Measurements from ENCODE around the gene SAP25.
"Not testable (repeated sequence)": the region's sequence is repeated elsewhere in the genome, so short reads cannot be mapped to it uniquely, and the experiment has no call there.

SAP25 gene

DNA sequence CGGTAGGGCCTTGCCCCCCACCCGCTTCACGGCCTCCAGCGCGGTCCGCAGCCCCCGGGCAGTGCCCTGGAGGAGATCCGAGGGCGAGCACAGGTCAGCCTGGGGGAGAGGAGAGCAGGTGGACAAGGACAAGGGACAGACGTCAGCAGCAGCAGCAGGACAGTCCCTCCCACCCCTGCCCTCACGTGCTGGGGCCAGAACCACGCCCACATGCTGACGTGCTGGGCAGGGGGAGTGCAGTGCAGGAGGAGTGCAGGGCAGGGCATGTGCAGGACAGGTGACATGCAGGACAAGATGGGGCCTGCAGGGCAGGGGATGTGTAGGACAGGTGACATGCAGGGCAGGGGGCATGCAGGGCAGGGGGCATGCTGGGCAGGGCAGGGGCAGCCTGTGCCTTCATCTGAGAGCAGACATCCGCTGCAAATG lies 1.5 kb upstream of the SAP25 start:
- DNase-seq, result no peak

DNA sequence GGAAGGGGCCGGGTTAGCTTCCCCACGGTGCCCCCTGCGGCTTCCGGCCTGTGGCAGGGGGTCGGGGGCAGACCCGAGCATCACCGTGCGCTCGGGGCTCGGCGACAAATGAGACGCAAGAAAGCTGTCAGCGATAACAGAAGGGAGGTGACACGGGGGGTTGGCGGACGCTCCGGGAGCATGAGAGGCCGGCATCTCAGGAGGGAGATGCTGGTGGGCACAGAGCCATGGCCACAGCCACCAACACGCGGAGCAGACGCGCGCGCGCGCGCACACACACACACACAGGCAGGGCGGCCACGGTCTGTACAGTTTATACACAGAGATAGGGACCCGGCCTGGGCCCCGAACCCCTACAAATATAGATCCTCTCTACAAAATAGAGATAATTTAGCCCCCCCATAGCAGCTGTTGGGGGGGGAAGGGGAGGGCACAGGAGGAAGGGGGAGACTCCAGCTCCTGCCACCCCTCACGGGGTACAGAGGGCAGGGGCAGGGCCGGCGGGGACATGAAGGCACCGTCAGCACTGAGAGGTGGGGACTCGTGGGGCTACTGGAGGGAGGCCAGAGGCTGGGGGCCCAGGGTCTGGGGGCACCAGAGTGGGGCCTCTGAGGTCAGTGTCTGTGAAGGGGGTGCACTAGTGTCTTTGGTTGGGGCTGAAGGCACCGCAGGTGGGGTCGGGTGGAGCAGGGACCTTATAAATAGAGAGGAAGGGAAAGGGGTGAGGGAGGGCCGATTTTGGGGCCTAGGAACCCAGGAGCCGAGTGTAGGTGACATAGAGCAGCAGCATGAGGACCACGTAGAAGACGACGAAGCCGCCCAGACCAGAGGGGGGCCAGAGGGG lies 884 bp upstream of the SAP25 start:
- no peak for DNase-seq

DNA sequence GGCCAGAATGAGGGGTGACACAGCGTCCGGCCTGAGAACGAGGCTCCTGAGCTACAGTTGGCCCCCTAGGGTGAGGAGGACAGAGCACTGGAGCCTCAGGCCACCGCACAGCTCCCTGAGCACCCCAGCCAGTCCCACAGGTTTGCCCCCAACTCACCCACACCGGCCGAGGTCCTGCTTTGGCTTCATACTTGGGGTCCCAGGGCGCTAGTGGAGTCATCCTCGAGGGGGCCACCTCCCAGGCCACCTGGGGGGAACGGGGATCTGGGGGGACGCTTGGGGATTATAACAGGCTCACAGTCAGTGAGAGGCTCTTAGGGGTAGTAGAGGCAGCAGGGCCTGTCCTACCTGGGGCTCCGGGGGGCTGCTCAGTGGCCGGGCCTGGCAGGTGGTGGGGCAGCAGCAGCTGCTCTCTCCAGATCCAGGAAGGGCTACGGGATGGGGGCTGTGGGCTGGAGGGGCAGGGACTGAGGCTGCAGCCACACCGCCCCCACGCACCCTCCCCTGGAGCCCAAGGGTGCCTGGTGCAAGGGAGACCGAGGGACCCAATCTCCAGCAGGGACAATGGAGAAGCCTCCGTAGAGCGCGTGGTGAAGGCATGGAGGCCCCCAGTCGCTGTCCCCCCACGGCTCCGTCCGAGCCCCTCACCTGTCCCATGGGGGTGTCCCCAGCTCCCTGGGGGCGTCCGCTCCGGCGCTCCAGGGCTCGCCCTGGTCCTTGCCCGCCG lies 588 bp downstream of the SAP25 start:
- DNase-seq, result no peak

DNA sequence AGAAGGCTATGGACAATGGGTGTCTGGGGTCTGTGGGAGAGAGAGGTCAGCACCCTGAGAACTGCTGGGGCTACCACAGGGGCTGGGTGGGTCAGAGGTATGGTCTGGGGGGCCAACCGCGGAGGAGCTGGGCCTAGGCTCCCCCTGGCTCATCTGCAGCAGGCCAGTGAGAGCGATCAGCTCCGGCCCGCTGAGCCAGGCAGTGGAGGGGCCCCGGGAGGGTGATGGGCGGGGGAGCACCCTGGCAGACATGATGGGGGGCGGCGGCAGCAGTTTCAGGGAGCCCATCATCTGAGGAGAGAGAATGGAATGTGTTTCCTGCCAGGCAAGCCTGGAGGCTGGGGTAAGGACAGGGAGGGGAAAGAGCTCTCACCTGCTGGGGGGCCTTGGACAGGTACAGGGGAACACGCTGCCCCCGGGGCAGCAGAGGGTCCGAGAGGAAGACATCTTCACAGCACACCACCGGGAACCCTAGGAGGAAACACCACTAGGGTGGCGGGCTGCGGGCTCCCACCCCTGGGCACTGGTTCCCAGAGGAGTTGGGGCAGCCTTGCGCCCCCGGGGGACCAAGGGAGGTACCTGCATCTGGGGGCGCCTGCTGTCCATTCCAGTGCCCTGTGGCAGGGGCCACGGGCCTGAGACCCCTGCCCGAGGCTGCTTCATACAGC lies 1.3 kb downstream of the SAP25 start:
- DNase-seq, result no peak

DNA sequence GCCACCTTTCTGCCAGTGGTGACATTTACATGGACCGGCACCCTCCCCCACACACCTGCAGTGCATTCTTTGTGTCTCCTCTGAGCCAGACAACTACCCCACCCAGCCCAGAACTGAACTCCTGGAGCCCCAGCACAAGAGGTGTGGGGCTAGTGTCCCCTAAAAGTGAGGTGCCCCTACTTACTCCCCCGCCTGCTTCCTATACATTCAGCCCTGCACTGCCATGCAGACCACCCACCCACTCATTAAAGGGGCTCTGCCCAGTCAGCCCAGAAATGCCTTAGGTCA lies 1.9 kb downstream of the SAP25 start:
- no peak for DNase-seq

DNA sequence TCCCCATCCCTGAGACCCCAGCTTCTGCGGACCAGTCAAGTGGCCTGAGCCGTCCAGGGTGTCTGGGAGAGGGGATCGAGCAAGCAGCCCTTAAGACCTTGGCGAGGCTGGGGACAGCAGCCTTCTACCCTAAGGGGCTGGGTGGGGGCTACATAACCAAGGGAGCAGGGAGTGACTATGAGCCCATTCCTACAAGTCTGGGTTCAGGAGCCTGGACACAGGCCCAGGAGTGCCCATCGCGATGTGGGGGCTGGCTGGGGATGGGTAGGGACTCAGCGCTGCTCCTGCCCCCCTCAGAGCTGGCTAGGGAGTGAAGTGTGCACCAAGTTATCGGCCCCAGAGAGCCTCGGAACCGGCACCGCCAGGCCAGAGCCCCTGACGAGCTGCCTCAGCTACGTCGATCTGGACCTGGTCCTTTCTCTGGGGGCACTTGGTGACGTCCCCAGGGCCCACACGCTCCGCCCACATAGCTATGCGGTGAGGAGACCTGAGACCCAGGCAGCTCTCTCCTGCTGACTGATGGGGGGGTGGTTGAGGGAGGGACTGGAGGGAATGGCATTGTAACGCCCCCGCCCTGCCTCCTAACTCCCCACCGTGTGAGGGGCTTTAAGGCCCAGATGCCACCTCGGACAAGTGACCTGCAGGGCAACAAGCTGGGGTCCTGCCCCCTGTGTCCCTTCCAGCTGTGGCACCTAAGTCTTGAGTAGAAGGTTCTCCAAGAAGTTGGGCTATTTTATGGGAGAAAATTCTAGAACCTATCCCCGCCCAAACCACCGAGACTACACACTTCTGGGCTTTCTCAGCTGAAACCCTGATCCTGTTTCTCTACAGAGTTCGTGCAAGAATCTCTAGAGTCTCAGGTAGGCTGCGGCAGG lies 2.5 kb downstream of the SAP25 start:
- no peak for DNase-seq

DNA sequence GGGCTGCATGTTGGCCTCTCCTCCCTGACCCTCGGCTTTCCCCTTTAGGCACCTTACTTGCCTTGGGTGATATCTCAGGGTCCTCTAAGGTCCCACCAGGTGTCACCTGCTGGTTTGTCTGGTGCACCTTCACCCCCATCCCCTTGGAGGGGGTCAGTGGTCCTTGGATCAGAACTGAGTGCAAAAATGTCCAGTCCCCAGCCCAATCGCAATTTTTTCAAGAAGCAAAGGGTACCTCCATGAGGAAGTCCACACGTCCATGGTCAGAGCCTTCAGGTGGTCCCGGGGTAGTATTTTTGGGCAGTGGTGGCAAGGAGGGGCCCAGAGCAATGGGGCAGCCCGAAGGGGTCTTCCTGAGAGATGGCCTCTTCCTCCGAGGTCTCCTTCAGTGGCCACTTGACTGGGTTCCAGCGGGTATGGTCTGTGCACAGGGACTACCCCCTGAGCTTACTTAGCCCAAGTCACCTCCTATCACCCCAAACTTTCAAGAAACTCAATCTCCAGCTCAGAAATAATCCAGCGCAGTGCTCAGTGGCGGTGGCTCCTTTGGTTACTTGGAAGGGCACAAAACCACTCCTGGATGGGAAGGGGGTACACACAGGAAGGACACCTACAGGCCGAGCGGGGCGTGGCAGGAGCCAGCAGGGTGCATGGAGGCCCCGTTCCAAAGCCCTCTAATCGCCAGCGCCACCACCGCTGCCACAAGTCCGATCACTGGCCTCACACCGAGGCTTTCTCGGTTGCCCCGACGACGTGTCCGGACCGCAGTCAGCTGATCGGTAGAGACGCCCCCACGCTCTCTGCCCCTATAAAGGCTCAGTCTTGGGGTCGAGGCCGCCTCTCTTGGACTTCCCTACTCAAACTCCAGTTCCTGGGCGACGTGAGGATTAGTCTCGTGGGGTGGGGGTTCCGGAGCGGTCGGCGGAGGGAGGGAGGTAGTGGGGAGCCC lies 4.5 kb downstream of the SAP25 start:
- DNase-seq, result no peak

DNA sequence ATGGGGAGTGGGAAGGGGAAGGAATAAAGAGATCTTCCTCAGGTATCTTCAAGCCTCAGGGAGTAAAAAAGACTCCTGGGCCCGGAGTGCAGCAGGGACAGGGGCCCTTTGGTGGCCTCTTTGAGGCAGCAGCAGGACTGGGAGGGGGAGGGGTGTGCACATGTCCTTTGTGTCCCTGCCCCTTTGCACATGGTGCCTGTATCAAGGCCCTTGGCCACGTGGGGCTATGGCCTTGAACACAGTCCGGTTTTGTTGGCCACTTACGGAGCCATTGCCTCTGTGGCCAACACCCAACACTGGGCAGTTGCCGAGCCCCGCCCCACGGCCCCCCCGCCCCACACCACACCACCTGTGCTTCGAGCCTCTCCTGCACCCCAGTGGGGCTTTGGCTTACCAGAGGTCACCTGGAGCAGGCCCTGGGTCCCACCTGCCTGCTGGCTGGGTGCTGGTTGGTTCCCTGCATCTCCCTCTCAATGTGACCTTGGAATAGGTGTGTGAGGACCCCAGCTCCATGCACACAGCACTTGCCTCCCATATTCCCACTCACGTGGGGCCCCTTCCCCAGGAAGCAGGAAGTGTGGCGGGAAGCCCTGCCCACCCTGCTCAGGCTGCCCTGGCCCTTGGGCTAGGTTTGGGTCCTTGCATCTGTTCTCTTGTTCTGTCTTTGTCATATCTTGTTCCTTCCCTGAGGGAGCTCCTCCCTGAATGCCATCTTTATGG lies 5.4 kb downstream of the SAP25 start:
- no peak for DNase-seq

DNA sequence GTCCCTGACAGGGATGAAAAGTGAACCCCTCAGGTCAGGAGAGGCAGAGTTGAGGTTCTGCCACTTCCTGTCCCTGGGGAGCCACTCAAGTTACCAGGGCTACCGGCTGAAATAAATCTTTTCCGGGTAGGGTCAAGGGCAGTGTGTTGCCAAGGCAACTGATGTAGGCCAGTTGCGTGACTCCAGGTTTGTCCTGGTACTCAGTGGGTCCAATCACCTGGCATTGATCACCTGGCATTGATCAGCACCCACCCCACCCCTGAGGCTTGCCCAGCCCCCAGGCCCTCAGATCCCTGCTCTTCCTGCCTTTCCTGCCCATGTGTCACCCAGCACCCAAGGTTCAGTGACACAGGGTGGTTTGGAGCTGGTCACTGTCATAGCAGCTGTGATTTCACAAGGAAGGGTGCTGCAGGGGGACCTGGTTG lies 5.9 kb downstream of the SAP25 start:
- DNase-seq, result no peak

DNA sequence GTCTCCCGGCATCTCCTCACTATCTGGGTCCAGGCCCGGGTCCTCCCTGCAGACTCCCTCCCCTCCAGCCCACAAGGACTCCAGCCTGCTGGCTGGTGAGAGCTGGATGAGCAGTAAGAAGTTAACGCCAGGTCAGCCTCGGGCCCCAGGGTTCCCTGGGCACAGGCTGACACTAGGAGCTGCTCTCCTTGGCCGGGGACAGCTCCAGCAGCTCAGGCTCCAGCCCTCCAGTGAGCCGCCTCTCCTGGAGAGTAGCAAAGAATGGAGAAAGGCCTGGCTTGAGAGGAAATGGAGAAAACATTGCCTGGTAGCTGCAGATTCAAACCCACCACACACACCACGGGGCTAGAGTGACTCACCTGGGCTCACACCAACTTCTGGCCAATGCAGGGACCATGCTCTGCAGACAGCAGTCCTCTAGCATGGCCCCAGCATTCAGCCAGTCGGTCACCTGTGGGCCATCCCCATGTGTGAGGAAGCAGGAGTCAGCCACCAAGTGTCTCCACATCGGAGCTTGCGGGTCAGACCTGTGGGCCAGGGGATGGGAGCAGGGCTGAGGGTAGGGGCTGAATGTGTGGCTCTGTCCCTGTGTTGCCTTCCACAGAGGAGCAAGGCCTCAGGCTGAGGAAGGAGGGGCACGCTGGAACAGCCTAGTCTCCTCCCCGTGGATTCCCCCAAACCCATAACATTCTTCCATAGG lies 6.5 kb downstream of the SAP25 start:
- DNase-seq, result no peak

DNA sequence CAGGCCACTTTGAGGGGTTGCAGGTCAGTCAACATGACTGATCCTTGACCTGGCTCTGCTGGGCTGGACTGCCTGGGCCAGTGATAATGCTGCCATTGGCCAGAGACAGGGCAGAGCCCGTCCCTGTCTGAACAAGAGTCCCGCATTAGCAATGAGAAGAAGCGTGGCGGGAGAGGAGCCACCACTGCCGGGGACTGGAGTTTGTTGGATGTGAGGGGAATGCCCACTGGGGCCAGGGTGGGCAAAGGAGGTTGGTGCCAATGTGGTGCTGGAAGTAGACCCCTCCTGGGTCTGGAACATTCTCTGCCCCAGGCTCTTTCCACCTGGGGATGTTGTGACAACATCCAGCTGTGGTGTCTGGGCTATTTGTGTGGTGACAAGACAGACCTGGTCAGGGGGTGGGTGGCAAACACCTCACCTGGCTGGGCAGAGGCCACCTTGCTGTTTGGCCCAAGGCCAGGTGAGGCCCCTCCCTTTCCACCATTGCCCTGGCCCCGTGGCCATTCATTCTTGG lies 7.6 kb downstream of the SAP25 start:
- DNase-seq, result no peak

DNA sequence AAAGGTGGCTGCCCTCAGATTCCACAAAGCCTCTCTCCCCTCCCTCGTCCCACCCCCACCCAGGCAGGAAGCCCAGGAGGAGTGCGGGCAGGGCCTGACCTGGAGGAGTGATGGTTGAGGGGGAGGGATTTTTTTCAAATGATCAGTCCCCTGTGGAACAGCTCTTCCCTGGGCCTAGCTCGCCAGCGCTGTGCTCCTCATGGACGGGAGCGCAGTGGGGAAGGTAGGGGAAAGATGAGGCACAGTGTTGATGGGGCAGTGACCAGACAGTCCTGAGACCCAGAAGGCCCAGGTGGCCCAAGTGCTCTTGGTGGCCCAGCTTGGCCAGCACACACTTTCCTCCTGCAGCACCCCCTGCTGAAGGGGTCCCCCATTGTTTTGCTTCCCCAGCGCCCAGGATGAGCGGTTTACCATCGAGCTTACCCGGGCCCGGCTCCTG lies 8.5 kb downstream of the SAP25 start:
- DNase-seq, result no peak

DNA sequence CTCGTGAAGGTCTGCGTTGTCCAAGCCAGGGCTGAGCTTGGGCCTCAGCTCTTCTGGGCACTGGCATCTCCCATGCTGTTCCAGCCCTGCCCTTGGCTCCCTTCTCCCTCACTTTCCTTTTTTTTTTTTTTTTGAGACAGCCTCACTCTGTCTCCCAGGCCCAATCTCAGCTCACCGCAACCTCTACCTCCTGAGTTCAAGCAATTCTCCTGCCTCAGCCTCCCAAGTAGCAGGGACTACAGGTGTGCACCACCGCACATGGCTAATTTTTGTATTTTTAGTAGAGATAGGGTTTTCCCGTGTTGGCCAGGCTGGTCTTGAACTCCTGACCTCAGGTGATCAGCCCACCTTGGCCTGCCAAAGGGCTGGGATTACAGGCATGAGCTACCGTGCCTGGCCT lies 9.3 kb downstream of the SAP25 start:
- DNase-seq, result not testable (repeated sequence)

DNA sequence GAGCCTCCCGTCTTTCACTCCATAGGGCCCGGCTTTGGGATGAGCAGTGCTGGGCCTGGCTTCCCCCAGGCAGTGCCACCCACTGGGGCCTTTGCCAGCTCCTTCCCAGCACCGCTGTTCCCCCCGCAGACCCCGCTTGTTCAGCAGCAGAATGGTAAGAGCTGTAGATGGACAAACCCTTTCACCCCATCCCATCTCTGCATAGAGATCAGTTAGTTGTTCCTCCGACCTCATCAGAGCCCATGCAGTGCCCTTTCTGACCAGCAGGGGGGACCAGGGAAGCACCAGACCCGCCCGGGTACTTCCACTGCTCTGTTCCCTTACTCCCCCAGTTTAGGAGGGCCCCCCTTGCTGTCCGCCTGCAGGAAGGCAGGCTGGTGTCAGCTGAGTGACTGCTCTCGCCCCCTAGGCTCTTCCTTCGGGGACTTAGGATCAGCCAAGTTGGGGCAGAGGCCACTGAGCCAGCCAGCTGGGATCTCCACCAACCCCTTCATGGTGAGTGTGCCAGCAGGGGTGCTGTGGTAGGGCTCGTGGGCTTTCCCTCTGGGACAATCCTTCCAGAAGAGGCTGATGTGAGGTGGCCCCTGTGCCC lies 9.8 kb downstream of the SAP25 start:
- peak; percentile 57 for DNase-seq

DNA sequence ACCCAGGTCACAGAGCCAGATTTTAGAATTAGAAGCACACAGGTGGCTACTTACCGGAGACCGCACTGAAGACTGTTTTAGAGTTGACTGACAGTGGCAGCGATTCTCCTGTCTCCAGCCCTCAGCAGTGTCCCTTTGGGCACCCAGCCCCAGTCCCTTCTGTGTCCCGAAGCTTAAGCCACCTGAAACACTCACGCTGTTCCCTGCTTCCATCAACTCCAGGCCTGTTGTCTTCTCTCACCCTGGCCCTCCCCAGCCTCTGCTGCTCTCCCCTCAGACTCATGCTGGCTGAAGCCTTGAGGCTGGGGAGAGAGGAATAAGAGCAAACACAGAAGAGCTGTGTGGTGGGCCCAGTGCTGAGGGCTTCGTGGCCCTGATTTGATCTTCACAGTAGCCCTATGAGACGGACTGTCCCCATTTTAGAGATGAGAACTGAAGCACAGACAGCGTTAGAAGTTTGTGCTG lies 10.6 kb downstream of the SAP25 start:
- DNase-seq, result no peak

DNA sequence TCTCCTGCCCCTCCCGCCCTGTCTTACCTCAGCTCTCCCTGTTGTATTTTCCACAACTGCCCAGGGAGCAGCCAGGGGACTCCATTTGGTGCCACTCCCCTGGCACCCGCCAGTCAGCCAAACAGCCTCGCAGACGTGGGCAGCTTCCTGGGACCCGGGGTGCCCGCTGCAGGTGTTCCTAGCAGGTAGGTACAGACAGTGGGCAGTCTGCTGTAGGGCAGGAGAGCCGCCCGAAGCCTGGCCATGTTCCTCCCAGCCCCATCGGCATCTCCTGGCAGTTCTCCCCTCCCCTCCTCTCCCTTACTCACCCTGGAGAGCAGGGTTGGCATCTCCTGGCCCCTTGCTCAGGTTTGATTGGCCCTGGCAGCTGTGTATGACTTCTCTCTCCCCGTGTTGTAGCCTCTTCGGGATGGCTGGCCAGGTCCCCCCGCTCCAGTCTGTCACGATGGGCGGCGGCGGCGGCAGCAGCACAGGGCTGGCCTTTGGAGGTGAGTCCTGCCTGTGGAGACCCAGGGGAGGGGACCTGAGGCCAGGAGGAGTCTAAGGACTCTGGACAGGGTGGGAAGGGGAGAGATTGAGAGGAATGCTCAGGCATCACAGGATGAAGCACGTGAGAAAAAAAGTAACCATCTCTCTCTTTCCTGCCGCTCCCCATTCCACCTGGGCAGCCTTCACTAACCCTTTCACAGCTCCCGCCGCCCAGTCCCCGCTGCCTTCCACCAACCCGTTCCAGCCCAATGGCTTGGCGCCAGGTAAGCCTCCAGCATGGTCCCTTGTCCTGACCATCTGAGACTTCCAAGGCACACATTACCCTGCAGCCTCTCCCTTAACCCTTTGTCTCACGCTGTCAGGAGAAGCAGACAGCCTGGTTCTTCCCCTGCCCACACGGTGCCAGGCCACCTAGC lies 11.3 kb downstream of the SAP25 start:
- DNase-seq, result no peak

DNA sequence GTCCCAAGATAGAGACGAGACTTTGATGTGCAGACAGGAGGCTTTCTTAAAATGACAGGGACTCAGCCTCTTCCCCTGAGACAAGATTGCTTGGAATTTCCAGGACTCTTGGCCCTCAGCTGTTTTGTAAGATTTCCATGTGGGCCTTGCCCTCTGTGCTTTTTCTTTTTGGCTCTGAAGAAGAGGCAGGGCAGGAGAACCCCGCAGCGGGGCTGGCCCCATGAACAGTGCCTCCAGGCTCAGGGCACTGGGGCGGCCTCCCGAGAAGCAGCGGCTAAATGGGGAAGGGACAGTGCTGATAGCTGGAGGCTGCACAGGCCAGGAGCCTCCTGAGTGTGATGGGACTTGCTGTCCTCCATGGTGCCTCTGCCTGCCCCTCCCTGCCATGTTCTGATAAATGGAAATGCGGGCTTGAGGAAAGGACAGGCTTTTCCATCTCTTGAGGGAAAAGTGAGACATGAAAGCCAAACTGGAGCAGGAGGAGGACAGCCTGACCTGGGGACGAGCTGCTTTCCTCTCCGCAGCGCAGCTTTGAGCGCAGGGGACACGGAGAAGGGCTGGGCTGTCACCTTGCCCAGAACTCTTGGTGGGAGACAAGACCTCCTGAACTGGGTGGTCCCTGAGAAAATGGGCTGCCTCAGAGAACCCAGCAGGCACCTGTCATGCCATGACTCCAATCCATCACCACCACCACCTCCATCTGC lies 12.1 kb downstream of the SAP25 start:
- DNase-seq, result no peak

DNA sequence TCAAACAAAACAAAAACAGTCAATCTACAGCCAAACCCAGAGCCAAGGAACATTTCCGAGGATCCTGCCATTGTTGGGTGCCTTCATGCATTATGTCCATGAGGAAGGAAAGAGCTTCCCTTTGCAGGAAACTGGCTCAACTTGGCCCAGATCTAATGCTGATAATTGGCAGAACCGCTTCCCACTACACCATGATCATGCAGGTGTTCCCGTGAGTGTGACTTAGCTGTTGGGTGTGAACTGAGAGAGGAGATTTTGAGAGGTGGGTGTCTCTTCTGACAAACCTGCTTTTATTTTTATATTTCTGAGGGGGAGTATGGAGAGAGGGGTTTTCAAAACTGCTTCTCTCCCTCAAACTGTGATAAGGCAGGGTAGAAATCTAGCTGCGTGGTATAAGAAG lies 14.6 kb downstream of the SAP25 start:
- no peak for DNase-seq
